GM10248 (cell line): Measurements from ENCODE around the gene NDUFB8.

Experiments used
- CTCF ChIA-PET: fragments of 300-600 bp; sonication (Branson Sonifier 250); formaldehyde crosslinking; extraction: SDS; loops from one replicate; lab custom pipeline; 2021; ENCODE audit warnings: antibody characterized with exemption; lab: Yijun Ruan, JAX
- POLR2A ChIA-PET: fragments of 350-650 bp; sonication (Branson Sonifier 250); formaldehyde crosslinking; extraction: SDS; loops from one replicate; lab custom pipeline; 2020; ENCODE audit warnings: antibody characterized with exemption; lab: Yijun Ruan, JAX
- DNase-seq: peaks from one replicate; pipeline ENCODE4 v3.0.0; 2012; ENCODE audit errors: extremely low spot score
- CTCF ChIP-seq: IDR thresholded peaks from 2 replicates; pipeline ENCODE4 v1.5.1; 2012; ENCODE audit warnings: mild to moderate bottlenecking, low read depth; ENCODE audit errors: extremely low read depth, missing control alignments, control extremely low read depth

Gene NDUFB8

GRCh38 chr10:100483876-100484666 is 45.6 kb downstream of the NDUFB8 start:
- POLR2A ChIA-PET: no interaction called here
- DNase-seq: no peak
- TF ChIP-seq CTCF: no peak
- CTCF ChIA-PET: interaction anchor here (1.0 to 7.3 kb wide), 11 partner anchors 11 to 638 kb away, joined by 3 to 99 read pairs (median 8); no protein-coding TSS in a partner anchor

GRCh38 chr10:100482834-100483185 is 46.9 kb downstream of the NDUFB8 start:
- DNase-seq: no peak
- ChIA-PET CTCF (interaction anchor here (0.8 to 7.3 kb wide), 26 partner anchors 8 to 636 kb away, joined by 3 to 99 read pairs (median 4); partner anchors contain the start of genes HIF1AN and WNT8B), POLR2A (no interaction called here)
- TF ChIP-seq CTCF: no peak

GRCh38 chr10:100482181-100482833 is 47.4 kb downstream of the NDUFB8 start:
- POLR2A ChIA-PET: no interaction called here
- TF ChIP-seq CTCF: peak; percentile 77
- peak; percentile 78 for DNase-seq
- CTCF ChIA-PET: interaction anchor here (0.5 to 7.3 kb wide), 29 partner anchors 8 to 636 kb away, joined by 3 to 99 read pairs (median 4); partner anchors contain the start of genes HIF1AN and WNT8B

GRCh38 chr10:100481462-100482081 is 48.1 kb downstream of the NDUFB8 start:
- DNase-seq: peak; percentile 89
- CTCF ChIA-PET: interaction anchor here (0.7 to 7.3 kb wide), 17 partner anchors 8 to 509 kb away, joined by 3 to 99 read pairs (median 7); partner anchors contain the start of gene WNT8B
- POLR2A ChIA-PET: no interaction called here
- no peak for TF ChIP-seq CTCF

GRCh38 chr10:100480002-100480401 is 49.7 kb downstream of the NDUFB8 start:
- TF ChIP-seq CTCF: no peak
- ChIA-PET CTCF (interaction anchor here (3.1 to 7.3 kb wide), 3 partner anchors 17 to 38 kb away, joined by 9 to 99 read pairs (median 20); partner anchors contain the start of gene WNT8B), POLR2A (no interaction called here)
- no peak for DNase-seq

GRCh38 chr10:100479037-100479436 is 50.6 kb downstream of the NDUFB8 start:
- ChIA-PET CTCF (no interaction called here), POLR2A (no interaction called here)
- TF ChIP-seq CTCF: no peak
- DNase-seq: no peak
